GM23248 (cell line): Measurements from ENCODE around the gene TAS2R42. TPM values are rescaled to one million over a fixed set of nuclear protein-coding genes. Genes with fewer than 3 reads are reported as not detected.
A peak's percentile ranks its signal among the peaks of the same experiment; 100 is the strongest.

Source experiments
- DNase-seq: peaks from one replicate; pipeline ENCODE4 v3.0.0-alpha.2; 2015
- H2AFZ ChIP-seq: fragments of 200-600 bp; sonication (generic); 2 replicates; pipeline ENCODE4 v1.6.1; 2016; ENCODE audit warnings: antibody characterized with exemption
- H3F3A ChIP-seq: fragments of 200-600 bp; sonication (generic); 2 replicates; pipeline ENCODE4 v1.6.1; 2016; ENCODE audit warnings: mild to moderate bottlenecking, antibody characterized with exemption, mixed run types; ENCODE audit not compliant: insufficient read depth
- H3K27ac ChIP-seq: fragments of 200-600 bp; sonication (generic); 2 replicates; pipeline ENCODE4 v1.5.1; 2016; ENCODE audit warnings: mild to moderate bottlenecking
- H3K27me3 ChIP-seq: fragments of 200-600 bp; sonication (generic); replicated peaks from 2 replicates; pipeline ENCODE4 v1.6.1; 2016; ENCODE audit warnings: mild to moderate bottlenecking; ENCODE audit not compliant: insufficient read depth
- H3K36me3 ChIP-seq: fragments of 200-600 bp; sonication (generic); 2 replicates; pipeline ENCODE4 v1.6.1; 2016; ENCODE audit warnings: low read depth, mild to moderate bottlenecking
- H3K4me1 ChIP-seq: fragments of 200-600 bp; sonication (generic); 2 replicates; pipeline ENCODE4 v1.6.1; 2016; ENCODE audit warnings: mild to moderate bottlenecking; ENCODE audit not compliant: insufficient read depth
- H3K4me2 ChIP-seq: fragments of 200-600 bp; sonication (generic); one replicate; pipeline ENCODE4 v1.6.1; 2016; ENCODE audit warnings: mild to moderate bottlenecking; ENCODE audit not compliant: unreplicated experiment
- H3K4me3 ChIP-seq: fragments of 200-600 bp; sonication (generic); 2 replicates; pipeline ENCODE4 v1.5.1; 2016; ENCODE audit warnings: mild to moderate bottlenecking
- H3K79me2 ChIP-seq: fragments of 200-600 bp; sonication (generic); 2 replicates; pipeline ENCODE4 v1.6.1; 2016; ENCODE audit warnings: mild to moderate bottlenecking; ENCODE audit not compliant: insufficient read depth
- H3K9ac ChIP-seq: fragments of 200-600 bp; sonication (generic); 2 replicates; pipeline ENCODE4 v1.6.1; 2016; ENCODE audit warnings: mild to moderate bottlenecking
- H3K9me2 ChIP-seq: fragments of 200-600 bp; sonication (generic); 2 replicates; pipeline ENCODE4 v1.6.1; 2016; ENCODE audit warnings: mixed run types, mild to moderate bottlenecking, moderate library complexity; ENCODE audit not compliant: insufficient read depth
- H3K9me3 ChIP-seq: fragments of 200-600 bp; sonication (generic); one replicate; pipeline ENCODE4 v1.6.1; 2017; ENCODE audit warnings: low read depth
- H4K20me1 ChIP-seq: fragments of 200-600 bp; sonication (generic); 2 replicates; pipeline ENCODE4 v1.6.0; 2016; ENCODE audit not compliant: insufficient read depth
- EZH2 ChIP-seq: fragments of 200-600 bp; sonication (generic); IDR thresholded peaks from 2 replicates; pipeline ENCODE4 v1.6.1; 2018; ENCODE audit warnings: antibody characterized with exemption, mild to moderate bottlenecking; ENCODE audit not compliant: insufficient read depth, poor library complexity, severe bottlenecking
- EZH2phosphoT487 ChIP-seq: fragments of 200-600 bp; sonication (generic); IDR thresholded peaks from 2 replicates; pipeline ENCODE4 v1.6.1; 2018; ENCODE audit warnings: antibody characterized with exemption, moderate library complexity, mild to moderate bottlenecking, low read depth; ENCODE audit not compliant: insufficient read depth
- WGBS, 2 experiments: methylation state at CpG; one replicate each; pipeline ENCODE4 v1.1.6; 2015 to 2017; ENCODE audit warnings: low lambda C conversion rate in 2 of 2, low coverage in 1 of 2; ENCODE audit errors: missing lambda C conversion rate in 2 of 2; 5-methylcytosine and 5-hydroxymethylcytosine counted together
- in situ Hi-C: fragments of 300-500 bp; cut with MboI; formaldehyde crosslinking; loops from 2 replicates; pipeline ENCODE4 v1.15.0; 2020
- polyA plus RNA-seq: library from polyadenylated mRNA; unstranded; fragments of >200 nt; fragmentation: Nextera tagmentation; extraction: Ambion mirVana; gene quantifications from 2 replicates; pipeline ENCODE4 v1.2.1, GENCODE V29; 2016
- total RNA-seq: library from RNA; depleted of rRNA; stranded (reverse); fragments of >200 nt; shearing (Covaris generic); gene quantifications from 2 replicates; pipeline ENCODE4 v1.2.3, GENCODE V29; 2014

The TAS2R42 gene
- total and polyA plus RNA-seq, 2 experiments from 2014 or later, result not detected

DNA sequence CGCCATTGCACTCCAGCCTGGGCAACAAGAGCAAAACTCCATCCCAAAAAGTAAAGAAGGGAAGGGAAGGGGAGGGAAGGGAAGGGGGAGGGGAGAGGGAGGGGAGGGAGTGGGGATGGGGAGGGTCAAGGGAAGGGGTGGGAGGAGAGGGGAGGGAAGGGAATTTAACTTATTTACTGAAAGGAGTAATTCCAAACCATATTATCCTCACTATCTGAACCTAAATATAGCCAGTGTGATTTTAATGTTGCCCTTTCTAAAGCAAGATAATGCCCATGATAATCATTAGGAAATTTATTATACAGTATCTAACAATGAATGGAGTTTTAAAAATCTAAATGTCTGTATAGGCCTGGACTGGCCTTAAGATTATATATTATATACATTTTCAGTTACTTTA, 8.5 kb downstream of the TAS2R42 start:
- H3K9me2 ChIP-seq, result no peaks in the 10 kb centered on the region
- peaks cover 36% of the 10 kb centered on the region for H3K79me2 ChIP-seq
- H3K4me1 ChIP-seq, result no peaks in the 10 kb centered on the region
- no peaks in the 10 kb centered on the region for H3K27me3 ChIP-seq
- H3K4me2 ChIP-seq, result no peak overlapping the region
- H3K9ac ChIP-seq, result no peak overlapping the region
- no peak for DNase-seq
- H3K9me3 ChIP-seq, result no peaks in the 10 kb centered on the region
- no peak overlapping the region for H3K4me3 ChIP-seq
- H3K27ac ChIP-seq, result no peak overlapping the region
- TF ChIP-seq EZH2phosphoT487, result no peak
- TF ChIP-seq EZH2, result no peak
- H3K36me3 ChIP-seq, result no peaks in the 10 kb centered on the region
- H2AFZ ChIP-seq, result no peak overlapping the region
- WGBS, 2 experiments, result 92 to 95% methylated on average over 1 of the region's 1 CpG
- H4K20me1 ChIP-seq, result no peaks in the 10 kb centered on the region
- in situ Hi-C loops, result no loop called here
- H3F3A ChIP-seq, result no peaks in the 10 kb centered on the region

DNA sequence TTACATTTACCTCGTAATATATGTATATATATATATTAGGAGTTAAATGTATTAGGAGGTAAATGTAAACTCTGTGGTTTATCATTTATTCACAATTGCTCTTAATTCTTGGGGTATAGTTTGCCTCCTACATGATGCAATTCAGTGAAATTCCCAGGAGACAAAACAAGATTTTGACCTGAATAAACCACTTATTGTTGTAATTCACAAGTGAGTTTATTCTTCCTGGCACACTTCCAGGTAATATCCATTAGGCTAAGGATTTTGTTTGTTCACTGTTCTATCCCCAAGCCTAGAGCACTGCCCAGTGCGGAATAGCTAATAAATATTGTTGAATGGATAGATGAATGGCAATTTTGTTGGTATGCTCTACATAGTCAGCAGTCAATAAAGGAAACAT, 12.7 kb downstream of the TAS2R42 start:
- no peak overlapping the region for H2AFZ ChIP-seq
- TF ChIP-seq EZH2phosphoT487, result no peak
- TF ChIP-seq EZH2, result no peak
- H3K4me1 ChIP-seq, result peaks cover 20% of the 10 kb centered on the region
- no peak overlapping the region for H3K27ac ChIP-seq
- WGBS, 2 experiments, result 97% methylated on average over 2 of the region's 2 CpGs
- H3F3A ChIP-seq, result peaks cover 8% of the 10 kb centered on the region; the same call in 1 of the 2 replicates
- peaks cover 73% of the 10 kb centered on the region for H3K79me2 ChIP-seq
- no peaks in the 10 kb centered on the region for H3K9me3 ChIP-seq
- no peaks in the 10 kb centered on the region for H3K27me3 ChIP-seq
- no peaks in the 10 kb centered on the region for H4K20me1 ChIP-seq
- no peaks in the 10 kb centered on the region for H3K36me3 ChIP-seq
- no peak overlapping the region for H3K4me3 ChIP-seq
- no peak overlapping the region for H3K4me2 ChIP-seq
- no peaks in the 10 kb centered on the region for H3K9me2 ChIP-seq
- H3K9ac ChIP-seq, result no peak overlapping the region
- in situ Hi-C loops, result no loop called here
- DNase-seq, result peak; percentile 4

DNA sequence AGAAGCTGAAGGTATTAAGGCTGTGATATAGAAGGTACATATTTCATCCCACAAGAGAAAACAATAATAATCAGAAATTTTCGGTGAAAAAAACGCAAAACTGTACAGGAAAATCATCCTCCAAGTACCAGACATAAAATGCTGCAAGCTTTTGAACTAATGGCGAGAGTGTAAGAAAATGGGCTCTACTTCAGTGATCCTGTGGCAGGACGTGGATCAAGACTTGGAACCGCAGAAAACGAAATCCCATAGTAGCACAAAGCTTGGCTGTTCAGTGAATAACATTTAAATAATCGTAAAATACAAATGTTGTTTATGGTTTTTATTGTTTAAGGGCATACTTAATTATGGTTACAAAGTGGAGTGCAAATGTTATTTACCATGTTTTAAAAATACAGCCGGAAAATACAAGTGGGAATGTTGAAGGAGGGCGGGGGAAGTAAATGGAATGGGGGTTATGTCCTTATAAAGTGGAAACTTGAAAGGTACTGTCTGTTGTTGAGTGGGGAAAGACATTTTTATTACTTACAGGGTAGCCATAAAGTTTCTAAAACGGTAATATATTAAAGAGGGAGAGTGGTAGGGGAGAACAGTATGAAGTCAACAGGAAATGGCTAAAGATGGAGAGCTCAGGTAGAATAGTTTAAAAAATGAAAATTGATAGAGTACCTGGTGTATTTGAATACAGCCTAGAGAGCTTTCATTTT, 14.6 kb downstream of the TAS2R42 start:
- peak overlapping the region; percentile 96 for H2AFZ ChIP-seq

DNA sequence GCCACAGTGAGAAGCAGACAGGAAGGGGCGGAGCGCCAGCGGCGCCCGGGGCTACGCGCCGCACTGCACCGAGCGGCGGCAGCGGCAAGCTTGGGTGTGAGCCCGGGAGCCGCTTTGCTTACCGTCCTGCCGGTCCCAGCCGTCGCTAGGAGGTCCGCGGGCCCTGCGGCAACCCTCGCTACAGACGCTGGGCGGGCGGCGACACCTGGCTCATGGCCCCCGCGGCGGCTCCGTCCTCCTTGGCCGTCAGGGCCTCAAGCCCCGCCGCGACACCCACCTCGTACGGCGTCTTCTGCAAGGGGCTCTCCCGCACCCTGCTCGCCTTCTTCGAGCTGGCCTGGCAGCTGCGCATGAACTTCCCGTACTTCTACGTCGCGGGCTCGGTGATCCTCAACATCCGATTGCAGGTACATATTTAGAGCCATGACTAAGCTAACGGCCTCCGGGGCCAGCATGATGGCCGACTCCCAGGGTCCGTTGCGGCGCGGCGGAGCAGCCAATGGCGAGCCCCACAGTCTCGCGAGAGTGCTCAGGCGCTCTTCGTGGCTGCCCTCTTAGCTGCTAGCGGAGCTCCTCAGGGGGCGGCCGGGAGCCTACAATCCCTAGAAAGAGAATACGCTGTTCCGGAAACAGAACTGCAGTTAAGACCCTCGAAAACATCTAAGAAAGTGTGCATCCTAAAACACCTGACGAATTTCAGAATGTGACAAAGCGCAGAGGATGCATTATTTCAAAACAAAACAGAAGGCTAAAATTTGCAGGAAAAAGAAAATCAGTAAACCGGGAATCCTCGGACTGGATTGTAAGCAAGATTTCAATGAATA, 15.4 kb downstream of the TAS2R42 start, which contains the start of gene SMIM10L1:
Gene SMIM10L1, plus strand, starts transcription at position 50 of the 824 bp plus-strand sequence. Its CDS starts 163 bp downstream, at position 213.
- H3K36me3 ChIP-seq, result no peaks in the 10 kb centered on the region
- H3K9me3 ChIP-seq, result no peaks in the 10 kb centered on the region
- H3F3A ChIP-seq, result peaks cover 8% of the 10 kb centered on the region; the same call in 1 of the 2 replicates
- DNase-seq, result peak; percentile 99
- in situ Hi-C loops, result no loop called here
- no peaks in the 10 kb centered on the region; the same call in 1 of the 2 replicates for H4K20me1 ChIP-seq
- H3K27me3 ChIP-seq, result no peaks in the 10 kb centered on the region
- peak within 1 kb of the TSS; percentile 96 for H2AFZ ChIP-seq
- H3K9ac ChIP-seq, result peak within 1 kb of the TSS; percentile 89
- H3K9me2 ChIP-seq, result no peaks in the 10 kb centered on the region
- peaks cover 93% of the 10 kb centered on the region for H3K79me2 ChIP-seq
- 0 to 1% methylated on average over 55 to 69 of the region's 70 CpGs for WGBS, 2 experiments
- peak within 1 kb of the TSS; percentile 83 for H3K27ac ChIP-seq
- TF ChIP-seq EZH2 (no peak), EZH2phosphoT487 (no peak)
- peak within 1 kb of the TSS; percentile 88 for H3K4me3 ChIP-seq
- peak within 1 kb of the TSS; percentile 98 for H3K4me2 ChIP-seq
- H3K4me1 ChIP-seq, result peaks cover 20% of the 10 kb centered on the region

More for the DNA sequence above, 14.6 kb downstream of the TAS2R42 start:
- Histone ChIP-seq H3K4me3 (peak overlapping the region; percentile 88), H3K79me2 (peaks cover 92% of the 10 kb centered on the region), H3K27me3 (no peaks in the 10 kb centered on the region), H3K4me1 (peaks cover 20% of the 10 kb centered on the region), H3K9ac (peak overlapping the region; percentile 89), H3K36me3 (no peaks in the 10 kb centered on the region), H3F3A (peaks cover 8% of the 10 kb centered on the region; the same call in 1 of the 2 replicates), H3K27ac (peak overlapping the region; percentile 83), H3K9me2 (no peaks in the 10 kb centered on the region), H3K9me3 (no peaks in the 10 kb centered on the region), H3K4me2 (peak overlapping the region; percentile 98), H4K20me1 (no peaks in the 10 kb centered on the region; the same call in 1 of the 2 replicates)
- DNase-seq, result peak; percentile 56
- 2% methylated on average over 10 of the region's 10 CpGs for WGBS, 2 experiments
- TF ChIP-seq EZH2 (no peak), EZH2phosphoT487 (no peak)
- in situ Hi-C loops, result no loop called here
